ENCODE measurements around the gene KLK14. TPM values are rescaled to one million over a fixed set of nuclear protein-coding genes. Genes with fewer than 3 reads are reported as not detected.
A peak's percentile ranks its signal among the peaks of the same experiment; 100 is the strongest.

KLK14 gene
- total and polyA plus RNA-seq, 2 experiments from 2014 or later, result 0.42 TPM; not detected in 1

- H3K36me3 ChIP-seq (ENCODE audit: insufficient read depth), result no peaks in the 10 kb centered on the region
- DNase-seq (ENCODE audit: low spot score) (no peak), ATAC-seq (no peak)
- TF ChIP-seq CTCF (conservative IDR thresholded peaks at IDR 0.05; ENCODE audit: low read depth in 2 of 2), result no peak
- no peak for TF ChIP-seq JUNB (IDR thresholded peaks at IDR 0.05; ENCODE audit: unreplicated experiment)
- no peak for TF ChIP-seq EZH2 (IDR thresholded peaks at IDR 0.05; ENCODE audit: low read depth, unreplicated experiment)
- TF ChIP-seq STAT1 (IDR thresholded peaks at IDR 0.05; ENCODE audit: unreplicated experiment), result no peak
- no peak for TF ChIP-seq ZNF114 (CRISPR knock-in tag; IDR thresholded peaks at IDR 0.05)
- TF ChIP-seq POLR2AphosphoS5 (IDR thresholded peaks at IDR 0.05; ENCODE audit: low read depth), result no peak
- no peak for TF ChIP-seq NANOG (IDR thresholded peaks at IDR 0.05; ENCODE audit: borderline replicate concordance)
- TF ChIP-seq ETS1 (IDR thresholded peaks at IDR 0.05), result no peak
- TF ChIP-seq ZNF331 (CRISPR knock-in tag; IDR thresholded peaks at IDR 0.05; ENCODE audit: low read depth), result no peak
- no peak for TF ChIP-seq REST (IDR thresholded peaks at IDR 0.05; ENCODE audit: unreplicated experiment)
- TF ChIP-seq EZH2phosphoT487 (IDR thresholded peaks at IDR 0.05; ENCODE audit: unreplicated experiment), result no peak
- TF ChIP-seq ZNF462 (CRISPR knock-in tag; IDR thresholded peaks at IDR 0.05), result no peak
- no peak for TF ChIP-seq CREB1 (CRISPR knock-in tag; IDR thresholded peaks at IDR 0.05; ENCODE audit: low read depth)
- Mint-ChIP-seq H3K4me3 (no peak within 1 kb of the TSS; the same call in 2 of the 3 replicates), H3K27me3 (ENCODE audit: insufficient read depth, low read depth, poor library complexity) (peaks cover 9% of the 10 kb centered on the region), H3K27ac (no peak within 1 kb of the TSS), H3K4me1 (peaks cover 26% of the 10 kb centered on the region), H3K9me3 (no peaks in the 10 kb centered on the region; the same call in 2 of the 3 replicates), H3K36me3 (ENCODE audit: low read depth) (no peaks in the 10 kb centered on the region; the same call in 2 of the 3 replicates)
- no peaks in the 10 kb centered on the region for H3K79me2 ChIP-seq (replicated peaks; ENCODE audit: insufficient read depth)
- H3K9me2 ChIP-seq (ENCODE audit: insufficient read depth), result no peaks in the 10 kb centered on the region
- peak within 1 kb of the TSS; percentile 83 for H2AFZ ChIP-seq
- no peak within 1 kb of the TSS for H3K4me3 ChIP-seq
- H3K27ac ChIP-seq (ENCODE audit: low read depth), result no peak within 1 kb of the TSS
- no peaks in the 10 kb centered on the region for H3F3A ChIP-seq (replicated peaks; ENCODE audit: low read depth)
- H3K4me2 ChIP-seq, result no peak within 1 kb of the TSS
- no peaks in the 10 kb centered on the region for H3K27me3 ChIP-seq (ENCODE audit: insufficient read depth)
- peaks cover 8% of the 10 kb centered on the region for H3K4me1 ChIP-seq (ENCODE audit: insufficient read depth)
- no peaks in the 10 kb centered on the region for H4K20me1 ChIP-seq (replicated peaks; ENCODE audit: insufficient read depth)
Observed at GRCh38 chr19:51034704-51035103, 48.0 kb downstream of the KLK14 start, which contains the start of gene KLK12. Gene KLK12, minus strand, starts transcription at chr19:51035002. Its CDS starts 381 bp downstream, at chr19:51034621.
